ENCODE data around the gene IDI2. TPM values are rescaled to one million over a fixed set of nuclear protein-coding genes. Genes with fewer than 3 reads are reported as not detected.

The IDI2 gene
- total RNA-seq, 1 donor from 2014 or later, result not detected

DNA sequence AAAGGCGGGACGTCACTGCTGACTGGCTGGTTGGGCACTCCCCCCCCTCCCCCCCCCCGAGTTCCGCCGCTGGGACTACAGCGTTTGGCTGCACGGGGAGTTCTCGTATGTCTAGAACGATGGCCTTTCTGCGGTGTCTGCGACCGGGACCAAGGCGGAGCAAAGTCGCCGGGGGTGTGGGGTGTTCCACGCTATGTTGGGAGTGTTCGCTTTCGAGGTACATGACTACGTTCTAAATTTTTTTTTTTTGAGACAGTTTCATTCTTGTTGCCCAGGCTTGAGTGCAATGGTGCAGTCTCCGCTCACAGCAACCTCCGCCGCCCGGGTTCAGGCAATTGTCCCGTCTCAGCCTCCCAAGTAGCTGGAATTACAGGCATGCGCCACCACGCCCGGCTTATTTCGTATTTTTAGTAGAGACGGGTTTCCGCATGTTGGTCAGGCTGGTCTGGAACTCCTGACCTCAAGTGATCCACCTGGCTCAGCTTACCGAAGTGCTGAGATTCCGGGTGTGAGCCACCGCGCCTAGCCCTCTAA is 23.8 kb upstream of the IDI2 start:
- TF ChIP-seq, protein P1, sequence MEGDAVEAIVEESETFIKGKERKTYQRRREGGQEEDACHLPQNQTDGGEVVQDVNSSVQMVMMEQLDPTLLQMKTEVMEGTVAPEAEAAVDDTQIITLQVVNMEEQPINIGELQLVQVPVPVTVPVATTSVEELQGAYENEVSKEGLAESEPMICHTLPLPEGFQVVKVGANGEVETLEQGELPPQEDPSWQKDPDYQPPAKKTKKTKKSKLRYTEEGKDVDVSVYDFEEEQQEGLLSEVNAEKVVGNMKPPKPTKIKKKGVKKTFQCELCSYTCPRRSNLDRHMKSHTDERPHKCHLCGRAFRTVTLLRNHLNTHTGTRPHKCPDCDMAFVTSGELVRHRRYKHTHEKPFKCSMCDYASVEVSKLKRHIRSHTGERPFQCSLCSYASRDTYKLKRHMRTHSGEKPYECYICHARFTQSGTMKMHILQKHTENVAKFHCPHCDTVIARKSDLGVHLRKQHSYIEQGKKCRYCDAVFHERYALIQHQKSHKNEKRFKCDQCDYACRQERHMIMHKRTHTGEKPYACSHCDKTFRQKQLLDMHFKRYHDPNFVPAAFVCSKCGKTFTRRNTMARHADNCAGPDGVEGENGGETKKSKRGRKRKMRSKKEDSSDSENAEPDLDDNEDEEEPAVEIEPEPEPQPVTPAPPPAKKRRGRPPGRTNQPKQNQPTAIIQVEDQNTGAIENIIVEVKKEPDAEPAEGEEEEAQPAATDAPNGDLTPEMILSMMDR (IDR thresholded peaks at IDR 0.05), result no peak
- Histone ChIP-seq H3K36me3 (peaks cover 8% of the 10 kb centered on the region), H3K27ac (peak overlapping the region; percentile 100), H3K9me3 (no peaks in the 10 kb centered on the region), H3K4me1 (peaks cover 57% of the 10 kb centered on the region), H3K27me3 (ENCODE audit: low read depth) (no peaks in the 10 kb centered on the region), H3K4me3 (peak overlapping the region; percentile 79)
- no peak for DNase-seq
- no peak for ATAC-seq
- intact Hi-C loops (cut with DNase I), result no loop called here

DNA sequence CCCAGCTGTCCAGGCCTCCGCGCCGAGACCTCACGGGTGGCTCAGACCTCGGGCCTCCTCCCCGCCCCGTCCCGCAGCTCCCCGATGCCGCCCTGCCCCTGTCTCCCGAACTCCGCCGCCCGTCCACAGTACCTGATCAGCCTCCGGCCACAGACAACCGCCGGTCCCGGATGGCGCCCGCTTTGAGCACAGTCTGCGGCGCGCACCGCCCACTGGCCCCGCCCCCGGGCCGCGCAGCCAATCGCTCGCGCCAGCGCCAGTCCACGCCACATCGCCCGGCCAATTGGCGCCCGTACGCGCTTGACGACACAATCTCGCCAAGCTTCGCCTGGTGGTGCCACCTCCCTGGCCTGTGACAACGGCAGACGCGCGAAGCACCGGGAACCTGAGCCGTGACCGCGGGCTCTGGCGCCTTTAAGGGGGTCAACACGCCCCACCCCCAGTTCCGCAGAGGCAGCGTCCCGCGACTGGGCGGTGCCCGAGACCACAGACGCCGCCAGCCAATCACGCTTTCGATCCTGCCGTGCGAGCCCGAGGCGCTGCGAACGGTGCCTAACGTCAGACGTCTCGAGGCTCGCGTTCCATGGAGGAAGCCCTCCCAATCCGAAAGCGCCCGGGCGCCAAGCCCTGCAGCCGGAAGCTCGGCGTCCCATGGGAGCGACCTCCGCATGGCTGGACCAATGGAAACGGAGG is 23.2 kb upstream of the IDI2 start, which contains the start of gene IDI1:
IDI1 (minus strand) TSS at position 388 of the 693 bp plus-strand sequence; CDS start at position 272, 116 bp downstream.
- H3K36me3 ChIP-seq, result peaks cover 11% of the 10 kb centered on the region
- no peaks in the 10 kb centered on the region for H3K27me3 ChIP-seq (ENCODE audit: low read depth)
- intact Hi-C loops (cut with DNase I), result no loop called here
- DNase-seq, result peak; percentile 99
- ATAC-seq, result peak; percentile 97 to 98
- TF ChIP-seq, protein P1 (IDR thresholded peaks at IDR 0.05), result no peak
- H3K27ac ChIP-seq, result peak within 1 kb of the TSS; percentile 100
- peaks cover 57% of the 10 kb centered on the region for H3K4me1 ChIP-seq
- no peaks in the 10 kb centered on the region for H3K9me3 ChIP-seq
- H3K4me3 ChIP-seq, result peak within 1 kb of the TSS; percentile 79

DNA sequence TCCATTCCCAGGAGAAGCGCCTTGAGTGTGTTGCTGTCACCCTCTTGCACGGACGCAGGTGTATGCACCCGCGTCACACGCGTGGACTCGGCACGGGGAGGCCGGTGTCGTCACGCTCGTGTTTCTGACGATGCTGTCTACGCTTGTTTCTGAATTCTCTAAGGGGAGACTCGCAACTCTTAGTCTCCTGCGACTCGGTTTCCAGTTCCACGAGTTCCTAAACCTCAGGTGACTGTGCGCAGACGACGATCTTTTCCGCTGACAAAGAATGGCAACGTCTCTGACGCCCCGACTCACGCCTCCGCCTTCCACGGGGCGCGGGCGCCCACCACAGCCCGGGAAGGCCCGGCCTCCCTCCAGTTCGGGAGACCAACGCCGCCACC is 22.7 kb upstream of the IDI2 start:
- H3K27ac ChIP-seq, result peak overlapping the region; percentile 100
- TF ChIP-seq, protein P1 (IDR thresholded peaks at IDR 0.05), result no peak
- no peaks in the 10 kb centered on the region for H3K9me3 ChIP-seq
- no peaks in the 10 kb centered on the region for H3K27me3 ChIP-seq (ENCODE audit: low read depth)
- H3K4me3 ChIP-seq, result peak overlapping the region; percentile 79
- H3K4me1 ChIP-seq, result peaks cover 58% of the 10 kb centered on the region
- peaks cover 17% of the 10 kb centered on the region for H3K36me3 ChIP-seq
- DNase-seq (peak; percentile 69), ATAC-seq (peak; percentile 2 to 3)
- intact Hi-C loops (cut with DNase I), result no loop called here

DNA sequence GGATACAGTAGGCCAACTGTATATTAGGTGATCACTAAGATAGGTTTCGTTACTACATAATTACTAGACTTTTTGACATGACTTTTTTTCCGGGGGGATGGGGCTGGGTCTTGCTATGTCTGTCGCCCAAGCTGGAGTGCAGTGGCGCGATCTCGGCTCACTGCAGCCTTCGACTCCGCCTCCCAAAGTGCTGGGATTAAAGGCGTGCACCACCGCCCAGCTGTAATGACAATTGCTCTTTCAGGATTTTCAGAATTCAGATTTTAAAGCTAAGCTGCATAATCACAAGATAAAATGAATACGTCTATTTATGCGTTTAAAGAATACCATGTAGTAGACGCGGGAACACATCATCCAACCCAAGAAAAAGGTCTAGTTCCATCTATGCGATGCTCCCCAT is 22.3 kb upstream of the IDI2 start:
- Histone ChIP-seq H3K9me3 (no peaks in the 10 kb centered on the region), H3K4me3 (peak overlapping the region; percentile 79), H3K27me3 (ENCODE audit: low read depth) (no peaks in the 10 kb centered on the region), H3K4me1 (peaks cover 55% of the 10 kb centered on the region), H3K36me3 (peaks cover 18% of the 10 kb centered on the region), H3K27ac (peak overlapping the region; percentile 100)
- TF ChIP-seq, protein P1 (IDR thresholded peaks at IDR 0.05), result no peak
- DNase-seq (no peak), ATAC-seq (no peak)
- intact Hi-C loops (cut with DNase I), result no loop called here

DNA sequence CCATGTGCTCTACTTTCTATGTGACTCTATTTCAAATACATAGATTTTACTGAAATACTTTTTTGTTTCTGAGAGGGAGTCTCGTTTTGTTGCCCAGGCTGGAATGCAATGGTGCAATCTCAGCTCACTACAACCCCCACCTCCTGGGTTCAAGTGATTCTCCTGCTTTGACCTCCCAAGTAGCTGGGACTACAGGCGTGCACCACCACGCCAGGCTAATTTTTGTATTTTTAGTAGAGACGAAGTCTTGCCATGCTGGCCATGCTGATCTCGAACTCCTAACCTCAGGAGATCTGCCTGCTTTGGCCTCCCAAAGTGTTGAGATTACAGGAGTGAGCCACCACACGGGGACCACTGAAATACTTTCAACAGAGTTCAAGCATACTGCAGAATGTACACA is 19.8 kb upstream of the IDI2 start:
- Histone ChIP-seq H3K36me3 (peaks cover 38% of the 10 kb centered on the region), H3K4me1 (peaks cover 44% of the 10 kb centered on the region), H3K27ac (no peak overlapping the region), H3K9me3 (no peaks in the 10 kb centered on the region), H3K27me3 (ENCODE audit: low read depth) (no peaks in the 10 kb centered on the region), H3K4me3 (no peak overlapping the region)
- no peak for ATAC-seq
- TF ChIP-seq, protein P1 (IDR thresholded peaks at IDR 0.05), result no peak
- intact Hi-C loops (cut with DNase I), result no loop called here
- no peak for DNase-seq
